Gastrocnemius medialis (tissue), 4 donors: ENCODE results near the gene DDX23.

Source experiments
- POLR2A ChIP-seq, 2 donors: fragments of 450-650 bp; IDR thresholded peaks; one replicate each; pipeline ENCODE4 v1.6.1; 2017; ENCODE audit warnings: antibody characterized with exemption in 2 of 2, mild to moderate bottlenecking in 2 of 2, moderate library complexity in 2 of 2
- TF ChIP-seq, protein P1 (sequence below), 5 experiments: fragments of 450-650 bp in 3 of 5; fragments of 200-600 bp in 2 of 5; sonication (generic) in 2 of 5; IDR thresholded peaks in 4 of 5; conservative IDR thresholded peaks in 1 of 5; 1 replicate in 4 of 5; 2 replicates in 1 of 5; pipeline ENCODE4 v1.5.1; 2016 to 2019; ENCODE audit warnings: antibody characterized with exemption in 5 of 5, mild to moderate bottlenecking in 3 of 5, moderate library complexity in 3 of 5

DNA sequence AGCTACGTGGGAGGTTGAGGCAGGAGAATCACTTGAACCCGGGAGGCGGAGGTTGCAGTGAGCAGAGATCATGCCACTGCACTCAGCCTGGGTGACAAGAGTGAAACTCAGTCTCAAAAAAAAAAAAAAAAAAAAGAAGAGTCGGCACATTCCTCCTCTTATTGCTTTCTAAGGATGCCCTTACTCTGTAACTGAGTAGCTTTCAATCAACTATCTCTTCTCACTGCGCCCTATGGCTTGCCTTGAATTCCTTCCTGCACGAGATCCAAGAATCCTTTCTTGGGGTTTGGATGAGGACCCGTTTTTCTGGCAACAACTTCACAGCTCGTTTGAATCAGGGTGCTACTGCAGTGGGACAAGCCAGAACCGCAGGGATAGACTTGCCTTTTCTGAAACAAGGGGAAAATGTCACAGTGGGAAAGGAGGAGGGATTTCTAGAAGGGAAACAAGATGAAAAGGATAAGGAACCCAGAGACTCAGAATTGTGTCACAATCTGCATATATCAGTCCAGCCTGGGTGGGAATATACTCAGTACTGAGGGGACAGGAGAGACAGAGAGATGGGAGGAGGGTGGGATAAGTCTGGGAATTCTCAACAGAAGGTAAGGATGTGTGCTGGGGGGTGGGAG is 29.8 kb upstream of the DDX23 start:
- TF ChIP-seq, protein P1, sequence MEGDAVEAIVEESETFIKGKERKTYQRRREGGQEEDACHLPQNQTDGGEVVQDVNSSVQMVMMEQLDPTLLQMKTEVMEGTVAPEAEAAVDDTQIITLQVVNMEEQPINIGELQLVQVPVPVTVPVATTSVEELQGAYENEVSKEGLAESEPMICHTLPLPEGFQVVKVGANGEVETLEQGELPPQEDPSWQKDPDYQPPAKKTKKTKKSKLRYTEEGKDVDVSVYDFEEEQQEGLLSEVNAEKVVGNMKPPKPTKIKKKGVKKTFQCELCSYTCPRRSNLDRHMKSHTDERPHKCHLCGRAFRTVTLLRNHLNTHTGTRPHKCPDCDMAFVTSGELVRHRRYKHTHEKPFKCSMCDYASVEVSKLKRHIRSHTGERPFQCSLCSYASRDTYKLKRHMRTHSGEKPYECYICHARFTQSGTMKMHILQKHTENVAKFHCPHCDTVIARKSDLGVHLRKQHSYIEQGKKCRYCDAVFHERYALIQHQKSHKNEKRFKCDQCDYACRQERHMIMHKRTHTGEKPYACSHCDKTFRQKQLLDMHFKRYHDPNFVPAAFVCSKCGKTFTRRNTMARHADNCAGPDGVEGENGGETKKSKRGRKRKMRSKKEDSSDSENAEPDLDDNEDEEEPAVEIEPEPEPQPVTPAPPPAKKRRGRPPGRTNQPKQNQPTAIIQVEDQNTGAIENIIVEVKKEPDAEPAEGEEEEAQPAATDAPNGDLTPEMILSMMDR (IDR thresholded peaks at IDR 0.05 in 4 of 5, conservative IDR thresholded peaks at IDR 0.05 in 1 of 5): no peak
- TF ChIP-seq POLR2A (IDR thresholded peaks at IDR 0.05): no peak
